ENCODE measurements around the gene PTCHD4.

PTCHD4 gene

GRCh38 chr6:48099713-48100587, 11.0 kb downstream of the PTCHD4 start:
- no peak for DNase-seq (ENCODE audit: low read depth)

- DNase-seq (ENCODE audit: low read depth) = no peak
Observed at GRCh38 chr6:48098923-48099322, 12.1 kb downstream of the PTCHD4 start.

GRCh38 chr6:48092550-48093217, 18.3 kb downstream of the PTCHD4 start:
- no peak for DNase-seq (ENCODE audit: low read depth)

- DNase-seq (ENCODE audit: low read depth) = no peak
Observed at GRCh38 chr6:48090546-48090945, 20.5 kb downstream of the PTCHD4 start.

GRCh38 chr6:48087448-48087847, 23.5 kb downstream of the PTCHD4 start:
- peak; percentile 61 for DNase-seq (ENCODE audit: low read depth)

GRCh38 chr6:48086187-48086586, 24.8 kb downstream of the PTCHD4 start:
- no peak for DNase-seq (ENCODE audit: low read depth)

- DNase-seq (ENCODE audit: low read depth) = no peak
Observed at GRCh38 chr6:48085131-48085741, 25.8 kb downstream of the PTCHD4 start.

- no peak for DNase-seq (ENCODE audit: low read depth)
Observed at GRCh38 chr6:48084201-48084600, 26.8 kb downstream of the PTCHD4 start.

- no peak for DNase-seq (ENCODE audit: low read depth)
Observed at GRCh38 chr6:48080227-48081009, 30.6 kb downstream of the PTCHD4 start.

- DNase-seq (ENCODE audit: low read depth) = no peak
Observed at GRCh38 chr6:48078120-48078519, 32.9 kb downstream of the PTCHD4 start.

- peak; percentile 13 for DNase-seq (ENCODE audit: low read depth)
Observed at GRCh38 chr6:48075181-48075580, 35.8 kb downstream of the PTCHD4 start.

GRCh38 chr6:48073976-48074767, 36.8 kb downstream of the PTCHD4 start:
- DNase-seq (ENCODE audit: low read depth) = no peak

GRCh38 chr6:48071833-48072232, 39.2 kb downstream of the PTCHD4 start:
- no peak for DNase-seq (ENCODE audit: low read depth)

- peak; percentile 27 for DNase-seq (ENCODE audit: low read depth)
Observed at GRCh38 chr6:48069280-48069679, 41.7 kb downstream of the PTCHD4 start.

- DNase-seq (ENCODE audit: low read depth) = peak; percentile 9
Observed at GRCh38 chr6:48068278-48069251, 42.4 kb downstream of the PTCHD4 start.

- DNase-seq (ENCODE audit: low read depth) = no peak
Observed at GRCh38 chr6:48067886-48068277, 43.1 kb downstream of the PTCHD4 start.

- DNase-seq (ENCODE audit: low read depth) = peak; percentile 8
Observed at GRCh38 chr6:48067148-48067712, 43.8 kb downstream of the PTCHD4 start.

GRCh38 chr6:48061265-48061990, 49.6 kb downstream of the PTCHD4 start:
- DNase-seq (ENCODE audit: low read depth) = no peak

Data from ELR (cell line).